ENCODE measurements around the gene LTA. TPM values are rescaled to one million over a fixed set of nuclear protein-coding genes. Genes with fewer than 3 reads are reported as not detected.

Gene LTA
- total RNA-seq, 1 donor from 2014 or later, result not detected

- DNase-seq (ENCODE audit: low read depth), result no peak
These were observed 49.9 kb downstream of the LTA start for GRCh38 chr6:31621991-31622390.

DNA sequence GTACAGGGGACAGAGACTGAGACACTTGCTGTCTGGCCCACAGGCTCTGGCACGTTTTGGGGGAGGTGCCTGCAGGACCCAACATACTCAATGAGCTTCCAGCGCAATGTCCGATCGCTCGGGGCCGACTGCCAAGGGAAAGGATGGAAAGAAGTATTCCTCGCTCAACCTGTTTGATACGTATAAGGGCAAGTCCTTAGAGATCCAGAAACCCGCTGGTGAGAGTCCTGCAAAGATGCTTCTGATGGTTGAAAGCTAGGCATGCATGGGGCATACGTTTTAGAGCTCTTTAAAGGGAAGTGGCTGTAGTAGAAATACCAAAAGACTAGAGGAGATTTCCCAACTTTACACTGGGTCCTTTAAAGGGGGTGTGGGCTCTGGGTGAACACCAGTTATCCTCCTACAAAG is 50.6 kb downstream of the LTA start:
- no peak for DNase-seq (ENCODE audit: low read depth)

Other genes with a start within 250 kb of the LTA start
- 137 and 270 TPM in 2 replicates for gene HLA-B, start 215.1 kb upstream of the LTA start, total RNA-seq
- gene MICA, start 168.7 kb upstream of the LTA start, total RNA-seq, result 32.5 and 55.9 TPM in 2 replicates
- 2.1 and 2.9 TPM in 2 replicates for gene MICB, start 74.1 kb upstream of the LTA start, total RNA-seq
- gene MCCD1, start 43.3 kb upstream of the LTA start, total RNA-seq, result not detected in 2 replicates
- gene DDX39B, start 30.3 kb upstream of the LTA start, total RNA-seq, result 290 and 382 TPM in 2 replicates
- 4.8 and 8.5 TPM in 2 replicates for gene ATP6V1G2, start 25.7 kb upstream of the LTA start, total RNA-seq
- gene NFKBIL1, start 24.7 kb upstream of the LTA start, total RNA-seq, result 26.1 and 28.3 TPM in 2 replicates
- not detected in 2 replicates for gene TNF, start 3.3 kb downstream of the LTA start, total RNA-seq
- gene LTB, start 10.1 kb downstream of the LTA start, total RNA-seq, result 0.40 TPM in 1 of 2 replicates, not detected in the other
- not detected in 2 replicates for gene LST1, start 14.0 kb downstream of the LTA start, total RNA-seq
- gene NCR3, start 20.7 kb downstream of the LTA start, total RNA-seq, result not detected in 2 replicates
- gene AIF1, start 42.9 kb downstream of the LTA start, total RNA-seq, result not detected in 2 replicates
- 77.2 and 85.9 TPM in 2 replicates for gene PRRC2A, start 48.4 kb downstream of the LTA start, total RNA-seq
- 271 and 307 TPM in 2 replicates for gene BAG6, start 80.4 kb downstream of the LTA start, total RNA-seq
- 2.9 and 4.2 TPM in 2 replicates for gene APOM, start 83.6 kb downstream of the LTA start, total RNA-seq
- 20.6 and 24.0 TPM in 2 replicates for gene C6orf47, start 88.5 kb downstream of the LTA start, total RNA-seq
- gene GPANK1, start 92.7 kb downstream of the LTA start, total RNA-seq, result 8.6 and 12.9 TPM in 2 replicates
- 211 and 248 TPM in 2 replicates for gene CSNK2B, start 93.8 kb downstream of the LTA start, total RNA-seq
- 2.9 and 4.0 TPM in 2 replicates for gene LY6G5B, start 97.7 kb downstream of the LTA start, total RNA-seq
- 2.7 and 3.4 TPM in 2 replicates for gene LY6G5C, start 108.8 kb downstream of the LTA start, total RNA-seq
- 58.9 and 66.0 TPM in 2 replicates for gene ABHD16A, start 131.0 kb downstream of the LTA start, total RNA-seq
- not detected in 2 replicates for gene LY6G6F, start 134.6 kb downstream of the LTA start, total RNA-seq
- not detected in 2 replicates for gene LY6G6D, start 143.1 kb downstream of the LTA start, total RNA-seq
- not detected in 2 replicates for gene LY6G6C, start 149.5 kb downstream of the LTA start, total RNA-seq
- not detected in 2 replicates for gene MPIG6B, start 151.1 kb downstream of the LTA start, total RNA-seq
- gene DDAH2, start 157.0 kb downstream of the LTA start, total RNA-seq, result 120 and 142 TPM in 2 replicates
- gene CLIC1, start 164.2 kb downstream of the LTA start, total RNA-seq, result 257 and 425 TPM in 2 replicates
- gene MSH5, start 167.7 kb downstream of the LTA start, total RNA-seq, result 7.4 and 8.4 TPM in 2 replicates
- 0.94 TPM in 1 of 2 replicates, not detected in the other for gene SAPCD1, start 190.4 kb downstream of the LTA start, total RNA-seq
- gene VWA7, start 205.0 kb downstream of the LTA start, total RNA-seq, result 1.3 TPM in 1 of 2 replicates, not detected in the other
- gene VARS1, start 223.5 kb downstream of the LTA start, total RNA-seq, result 56.4 and 62.2 TPM in 2 replicates
- gene LSM2, start 234.7 kb downstream of the LTA start, total RNA-seq, result 28.7 and 38.8 TPM in 2 replicates
- gene HSPA1L, start 243.0 kb downstream of the LTA start, total RNA-seq, result 2.6 and 3.6 TPM in 2 replicates
- 109 and 131 TPM in 2 replicates for gene HSPA1A, start 243.3 kb downstream of the LTA start, total RNA-seq

Data from myocyte (in vitro differentiated cells).